LoVo (cell line): ENCODE data around the gene WDR6.
"Not testable (repeated sequence)": the region's sequence is repeated elsewhere in the genome, so short reads cannot be mapped to it uniquely, and the experiment has no call there.

Experiments used
- DNase-seq: peaks from one replicate; pipeline ENCODE4 v3.0.0-alpha.2; 2016; ENCODE audit warnings: low spot score

WDR6 gene

GRCh38 chr3:48990636-48991469 is 16.3 kb upstream of the WDR6 start:
- peak; percentile 38 for DNase-seq

- no peak for DNase-seq
Measured at GRCh38 chr3:48991851-48992545, 15.2 kb upstream of the WDR6 start.

- no peak for DNase-seq
Measured at GRCh38 chr3:48993834-48994233, 13.4 kb upstream of the WDR6 start.

GRCh38 chr3:48996640-48997039 is 10.6 kb upstream of the WDR6 start:
- no peak for DNase-seq

GRCh38 chr3:48997102-48997635 is 10.0 kb upstream of the WDR6 start:
- no peak for DNase-seq

- no peak for DNase-seq
Measured at GRCh38 chr3:48997714-48998637, 9.2 kb upstream of the WDR6 start.

GRCh38 chr3:48999085-48999858 is 7.9 kb upstream of the WDR6 start:
- DNase-seq, result no peak

GRCh38 chr3:49001155-49001554 is 6.0 kb upstream of the WDR6 start:
- no peak for DNase-seq

- peak; percentile 47 for DNase-seq
Measured at GRCh38 chr3:49004352-49005302, 2.6 kb upstream of the WDR6 start.

GRCh38 chr3:49005303-49005680 is 1.9 kb upstream of the WDR6 start:
- DNase-seq, result no peak

- no peak for DNase-seq
Measured at GRCh38 chr3:49005998-49006397, 1.2 kb upstream of the WDR6 start.

GRCh38 chr3:49006408-49007067 is 653 bp upstream of the WDR6 start:
- no peak for DNase-seq

GRCh38 chr3:49007771-49008528 is 759 bp downstream of the WDR6 start:
- peak; percentile 80 for DNase-seq

GRCh38 chr3:49008627-49009026 is 1.4 kb downstream of the WDR6 start:
- DNase-seq, result not testable (repeated sequence)

GRCh38 chr3:49009396-49009795 is 2.2 kb downstream of the WDR6 start:
- DNase-seq, result no peak

- DNase-seq, result no peak
Measured at GRCh38 chr3:49012441-49013017, 5.3 kb downstream of the WDR6 start.

- DNase-seq, result no peak
Measured at GRCh38 chr3:49013113-49013737, 6.0 kb downstream of the WDR6 start.
